ENCODE data around the gene RPRD1B.

Gene RPRD1B

GRCh38 chr20:38083338-38084048 lies 49.9 kb downstream of the RPRD1B start:
- peak; percentile 25 for DNase-seq (ENCODE audit: low read depth, low spot score)
- no peak for TF ChIP-seq CTCF (IDR thresholded peaks at IDR 0.05; ENCODE audit: low read depth, low read length)
- no peak overlapping the region for H3K4me3 ChIP-seq (ENCODE audit: low read depth, low read length)
- in situ Hi-C loops (cut with HindIII; ENCODE audit: low sequenced_read_pairs) = no loop called here

- no peak for TF ChIP-seq CTCF (IDR thresholded peaks at IDR 0.05; ENCODE audit: low read depth, low read length)
- peak; percentile 75 for DNase-seq (ENCODE audit: low read depth, low spot score)
- in situ Hi-C loops (cut with HindIII; ENCODE audit: low sequenced_read_pairs) = no loop called here
- no peak overlapping the region for H3K4me3 ChIP-seq (ENCODE audit: low read depth, low read length)
Measured at GRCh38 chr20:38084425-38084951, 50.9 kb downstream of the RPRD1B start.

GRCh38 chr20:38085026-38085425 lies 51.5 kb downstream of the RPRD1B start:
- no peak for DNase-seq (ENCODE audit: low read depth, low spot score)
- H3K4me3 ChIP-seq (ENCODE audit: low read depth, low read length) = no peak overlapping the region
- in situ Hi-C loops (cut with HindIII; ENCODE audit: low sequenced_read_pairs) = no loop called here
- no peak for TF ChIP-seq CTCF (IDR thresholded peaks at IDR 0.05; ENCODE audit: low read depth, low read length)

GRCh38 chr20:38089500-38089899 lies 56.0 kb downstream of the RPRD1B start:
- no peak overlapping the region for H3K4me3 ChIP-seq (ENCODE audit: low read depth, low read length)
- in situ Hi-C loops (cut with HindIII; ENCODE audit: low sequenced_read_pairs) = no loop called here
- no peak for DNase-seq (ENCODE audit: low read depth, low spot score)
- TF ChIP-seq CTCF (IDR thresholded peaks at IDR 0.05; ENCODE audit: low read depth, low read length) = no peak

GRCh38 chr20:38090061-38090460 lies 56.5 kb downstream of the RPRD1B start:
- TF ChIP-seq CTCF (IDR thresholded peaks at IDR 0.05; ENCODE audit: low read depth, low read length) = no peak
- no peak overlapping the region for H3K4me3 ChIP-seq (ENCODE audit: low read depth, low read length)
- DNase-seq (ENCODE audit: low read depth, low spot score) = no peak
- in situ Hi-C loops (cut with HindIII; ENCODE audit: low sequenced_read_pairs) = no loop called here

GRCh38 chr20:38091441-38092216 lies 58.1 kb downstream of the RPRD1B start:
- no peak overlapping the region for H3K4me3 ChIP-seq (ENCODE audit: low read depth, low read length)
- in situ Hi-C loops (cut with HindIII; ENCODE audit: low sequenced_read_pairs) = no loop called here
- no peak for DNase-seq (ENCODE audit: low read depth, low spot score)
- TF ChIP-seq CTCF (IDR thresholded peaks at IDR 0.05; ENCODE audit: low read depth, low read length) = no peak
